ENCODE results near the gene SCO1.

Gene SCO1

DNA sequence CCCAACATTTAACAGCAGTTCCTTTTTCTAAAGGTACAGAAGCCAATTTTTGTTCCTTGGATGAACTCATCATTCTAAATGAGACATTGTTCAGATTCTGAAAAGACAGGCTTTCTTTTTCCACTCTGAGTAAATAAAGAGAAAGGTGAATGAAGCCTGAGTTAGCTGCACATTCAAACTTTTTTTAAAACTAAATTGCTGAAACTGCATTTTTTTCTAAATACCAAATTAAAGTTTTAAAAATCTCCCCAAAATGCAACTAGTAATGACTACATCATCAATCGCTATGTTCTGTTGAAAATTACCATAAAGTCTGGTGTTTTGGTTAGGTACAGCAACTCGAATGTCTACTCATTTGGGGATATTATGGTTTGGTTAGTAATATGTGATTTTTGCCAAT is 9.8 kb downstream of the SCO1 start:
- no peak overlapping the region for H2AFZ ChIP-seq
- no peak overlapping the region for H3K4me2 ChIP-seq (ENCODE audit: low read length)
- H3K27ac ChIP-seq, result no peak overlapping the region
- H3K9ac ChIP-seq, result no peak overlapping the region
- TF ChIP-seq, protein P1, sequence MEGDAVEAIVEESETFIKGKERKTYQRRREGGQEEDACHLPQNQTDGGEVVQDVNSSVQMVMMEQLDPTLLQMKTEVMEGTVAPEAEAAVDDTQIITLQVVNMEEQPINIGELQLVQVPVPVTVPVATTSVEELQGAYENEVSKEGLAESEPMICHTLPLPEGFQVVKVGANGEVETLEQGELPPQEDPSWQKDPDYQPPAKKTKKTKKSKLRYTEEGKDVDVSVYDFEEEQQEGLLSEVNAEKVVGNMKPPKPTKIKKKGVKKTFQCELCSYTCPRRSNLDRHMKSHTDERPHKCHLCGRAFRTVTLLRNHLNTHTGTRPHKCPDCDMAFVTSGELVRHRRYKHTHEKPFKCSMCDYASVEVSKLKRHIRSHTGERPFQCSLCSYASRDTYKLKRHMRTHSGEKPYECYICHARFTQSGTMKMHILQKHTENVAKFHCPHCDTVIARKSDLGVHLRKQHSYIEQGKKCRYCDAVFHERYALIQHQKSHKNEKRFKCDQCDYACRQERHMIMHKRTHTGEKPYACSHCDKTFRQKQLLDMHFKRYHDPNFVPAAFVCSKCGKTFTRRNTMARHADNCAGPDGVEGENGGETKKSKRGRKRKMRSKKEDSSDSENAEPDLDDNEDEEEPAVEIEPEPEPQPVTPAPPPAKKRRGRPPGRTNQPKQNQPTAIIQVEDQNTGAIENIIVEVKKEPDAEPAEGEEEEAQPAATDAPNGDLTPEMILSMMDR (IDR thresholded peaks at IDR 0.05), result no peak
- no peaks in the 10 kb centered on the region for H3K9me3 ChIP-seq (ENCODE audit: control insufficient read depth, low read length)
- H3K4me3 ChIP-seq (ENCODE audit: low read depth, low read length), result no peak overlapping the region
- peaks cover under 1% of the 10 kb centered on the region for H3K79me2 ChIP-seq
- H3K36me3 ChIP-seq (ENCODE audit: control insufficient read depth, insufficient read depth, low read length), result no peaks in the 10 kb centered on the region
- H3K27me3 ChIP-seq (ENCODE audit: control insufficient read depth, insufficient read depth, low read length), result no peaks in the 10 kb centered on the region
- no peaks in the 10 kb centered on the region for H3K4me1 ChIP-seq

DNA sequence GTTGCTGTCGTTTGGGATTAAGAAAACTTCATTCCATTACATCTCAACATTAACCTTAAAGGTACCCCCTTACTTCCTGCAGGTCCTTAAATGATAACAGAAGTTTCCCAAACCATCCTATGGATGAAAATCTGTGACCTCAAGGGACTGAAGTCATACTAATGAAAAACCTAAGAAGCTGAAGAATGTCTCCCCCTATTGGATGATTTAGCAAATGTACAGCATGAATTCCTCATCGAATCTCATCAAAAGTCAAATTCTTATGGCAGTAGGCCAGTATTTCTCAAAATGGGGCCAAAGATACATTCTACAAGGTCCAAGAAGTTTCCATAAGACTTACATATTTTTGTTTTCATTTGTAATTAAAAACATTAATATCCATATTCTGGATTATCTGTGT is 13.5 kb downstream of the SCO1 start:
- Histone ChIP-seq H3K27me3 (ENCODE audit: control insufficient read depth, insufficient read depth, low read length) (no peaks in the 10 kb centered on the region), H3K79me2 (no peaks in the 10 kb centered on the region), H3K27ac (no peak overlapping the region), H3K9me3 (ENCODE audit: control insufficient read depth, low read length) (no peaks in the 10 kb centered on the region), H3K4me3 (ENCODE audit: low read depth, low read length) (no peak overlapping the region), H2AFZ (no peak overlapping the region), H3K4me2 (ENCODE audit: low read length) (no peak overlapping the region), H3K36me3 (ENCODE audit: control insufficient read depth, insufficient read depth, low read length) (no peaks in the 10 kb centered on the region), H3K4me1 (no peaks in the 10 kb centered on the region), H3K9ac (no peak overlapping the region)
- TF ChIP-seq, protein P1 (IDR thresholded peaks at IDR 0.05), result peak; percentile 39

DNA sequence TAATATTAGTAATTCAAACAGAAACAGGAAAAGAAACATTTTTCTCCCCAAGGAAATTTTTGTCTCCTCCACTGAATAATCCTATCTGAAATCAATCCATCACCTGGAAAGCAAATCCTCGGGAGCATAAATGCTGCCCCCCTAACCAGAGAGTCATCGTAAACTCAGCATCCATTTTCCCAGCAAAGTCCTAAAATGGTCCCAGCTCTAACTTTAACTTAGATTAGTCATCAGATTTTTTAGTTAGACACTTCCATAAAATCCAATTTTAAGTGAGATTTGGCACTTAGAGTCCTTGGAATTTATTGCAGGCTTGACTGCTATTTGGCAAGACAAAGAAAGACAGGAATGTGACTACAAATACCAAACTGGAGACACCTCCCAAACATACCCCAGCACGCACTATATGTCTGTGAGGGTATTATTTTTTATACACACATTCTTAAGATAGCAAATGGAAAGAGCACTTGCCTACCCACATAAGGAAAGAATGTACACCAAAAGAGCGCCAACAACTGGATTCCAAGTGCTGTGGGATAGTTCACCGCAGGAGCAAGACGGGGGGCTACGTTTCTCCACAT is 15.4 kb downstream of the SCO1 start:
- Histone ChIP-seq H3K4me1 (no peaks in the 10 kb centered on the region), H3K27ac (no peak overlapping the region), H3K9me3 (ENCODE audit: control insufficient read depth, low read length) (no peaks in the 10 kb centered on the region), H3K4me3 (ENCODE audit: low read depth, low read length) (no peak overlapping the region), H3K27me3 (ENCODE audit: control insufficient read depth, insufficient read depth, low read length) (no peaks in the 10 kb centered on the region), H3K36me3 (ENCODE audit: control insufficient read depth, insufficient read depth, low read length) (no peaks in the 10 kb centered on the region), H3K9ac (no peak overlapping the region), H3K4me2 (ENCODE audit: low read length) (no peak overlapping the region), H2AFZ (no peak overlapping the region), H3K79me2 (no peaks in the 10 kb centered on the region)
- TF ChIP-seq, protein P1 (IDR thresholded peaks at IDR 0.05), result no peak

DNA sequence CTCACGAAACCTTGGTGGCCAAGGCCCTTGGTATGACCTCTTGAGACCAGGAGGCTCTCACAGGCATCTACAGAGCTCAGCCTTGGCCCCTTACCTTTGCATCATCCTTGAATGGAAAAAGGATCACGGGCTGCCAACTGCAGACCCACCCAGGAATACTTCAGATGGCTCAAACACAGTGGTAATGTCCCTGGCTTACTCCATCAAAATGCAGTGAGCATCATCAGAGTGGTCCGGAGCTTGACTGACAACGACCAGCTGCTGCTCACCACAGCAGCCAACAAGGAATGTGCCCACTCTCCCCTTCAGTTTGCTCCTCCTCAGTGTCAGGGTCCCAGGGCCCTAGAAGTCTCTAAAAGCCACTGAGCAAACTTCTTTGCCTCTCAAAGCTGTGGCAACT is 22.6 kb downstream of the SCO1 start:
- Histone ChIP-seq H3K9ac (no peak overlapping the region), H3K79me2 (no peaks in the 10 kb centered on the region), H3K4me3 (ENCODE audit: low read depth, low read length) (no peak overlapping the region), H3K27ac (no peak overlapping the region), H3K4me2 (ENCODE audit: low read length) (no peak overlapping the region), H3K4me1 (no peaks in the 10 kb centered on the region), H2AFZ (no peak overlapping the region), H3K9me3 (ENCODE audit: control insufficient read depth, low read length) (no peaks in the 10 kb centered on the region), H3K27me3 (ENCODE audit: control insufficient read depth, insufficient read depth, low read length) (no peaks in the 10 kb centered on the region), H3K36me3 (ENCODE audit: control insufficient read depth, insufficient read depth, low read length) (no peaks in the 10 kb centered on the region)
- TF ChIP-seq, protein P1 (IDR thresholded peaks at IDR 0.05), result no peak

DNA sequence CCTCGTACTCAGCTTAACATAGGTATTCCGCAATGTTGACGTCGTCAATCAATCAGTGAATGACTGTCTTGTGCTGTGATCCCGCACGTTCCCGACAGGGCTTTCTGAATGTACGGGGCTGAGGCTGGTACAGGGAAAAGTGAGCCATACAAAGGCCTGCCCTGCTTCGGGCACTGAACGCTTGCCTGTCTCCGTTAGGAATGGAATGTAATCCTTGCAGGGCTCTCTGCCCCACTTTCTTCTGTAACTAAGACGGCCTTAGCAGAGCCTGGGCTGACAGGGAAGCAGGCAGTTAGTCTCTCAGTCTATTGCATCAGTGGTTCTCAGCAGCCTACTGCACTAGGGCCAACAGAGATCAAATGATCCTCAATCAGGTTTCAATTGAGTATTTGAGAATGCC is 24.0 kb downstream of the SCO1 start:
- no peaks in the 10 kb centered on the region for H3K79me2 ChIP-seq
- no peak overlapping the region for H2AFZ ChIP-seq
- TF ChIP-seq, protein P1 (IDR thresholded peaks at IDR 0.05), result no peak
- H3K4me2 ChIP-seq (ENCODE audit: low read length), result no peak overlapping the region
- H3K36me3 ChIP-seq (ENCODE audit: control insufficient read depth, insufficient read depth, low read length), result no peaks in the 10 kb centered on the region
- no peaks in the 10 kb centered on the region for H3K9me3 ChIP-seq (ENCODE audit: control insufficient read depth, low read length)
- H3K27me3 ChIP-seq (ENCODE audit: control insufficient read depth, insufficient read depth, low read length), result no peaks in the 10 kb centered on the region
- H3K4me1 ChIP-seq, result no peaks in the 10 kb centered on the region
- H3K4me3 ChIP-seq (ENCODE audit: low read depth, low read length), result no peak overlapping the region
- H3K9ac ChIP-seq, result no peak overlapping the region
- H3K27ac ChIP-seq, result no peak overlapping the region

Data from parathyroid adenoma (tissue), 2 donors.